GM19328 (cell line): ENCODE measurements around the gene RBBP8.
"Not testable (repeated sequence)": the region's sequence is repeated elsewhere in the genome, so short reads cannot be mapped to it uniquely, and the experiment has no call there.

Experiments
- ATAC-seq: cut with Tn5 transposase; IDR thresholded peaks from one replicate; pipeline ENCODE4 v1.9.1; 2021; ENCODE audit warnings: mild to moderate bottlenecking, moderate library complexity; ENCODE audit not compliant: unreplicated experiment

The RBBP8 gene

GRCh38 chr18:22933206-22933965, at the start of gene RBBP8:
RBBP8 (plus strand) TSS chr18:22933328; CDS start chr18:22936852, 3,524 bp downstream.
- ATAC-seq: peak; percentile 74

- ATAC-seq: no peak
These were observed 49.3 kb upstream of the RBBP8 start for GRCh38 chr18:22883827-22884226.

- ATAC-seq: not testable (repeated sequence)
These were observed 47.4 kb upstream of the RBBP8 start for GRCh38 chr18:22885694-22886093.

GRCh38 chr18:22899421-22899820, 33.7 kb upstream of the RBBP8 start:
- ATAC-seq: no peak

DNA sequence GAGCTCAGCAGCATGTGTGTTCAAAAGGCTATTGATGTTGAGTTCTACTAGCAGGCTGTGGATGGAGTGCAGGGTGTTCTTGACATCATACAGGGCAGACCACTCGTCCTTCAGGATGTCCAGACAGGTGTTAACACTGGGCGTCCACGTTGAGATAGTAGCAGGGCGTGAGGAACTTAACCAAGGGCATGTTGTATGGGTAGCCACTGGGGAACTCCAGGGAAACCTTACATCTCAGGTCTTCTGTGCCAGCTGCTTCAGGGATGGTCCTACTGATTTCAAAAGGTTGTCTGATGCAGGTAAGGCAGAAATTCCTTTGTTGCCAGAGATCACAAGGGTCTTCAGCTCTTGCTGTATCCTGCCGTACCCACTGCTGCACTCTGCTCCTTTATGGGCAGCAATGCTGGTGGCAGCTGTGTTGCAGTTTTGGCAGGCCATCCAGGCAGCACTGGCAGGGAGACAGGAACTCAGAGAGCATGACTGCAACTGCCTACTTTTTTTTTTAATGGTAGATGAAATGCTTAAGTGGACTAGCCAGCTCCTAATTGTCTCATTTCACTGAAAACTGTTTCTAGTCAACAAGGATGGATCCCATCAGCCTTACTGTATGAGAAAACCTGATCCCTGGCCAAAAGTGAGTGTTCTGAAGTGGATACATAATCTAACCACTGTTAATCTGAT, 32.4 kb upstream of the RBBP8 start:
- ATAC-seq: no peak

DNA sequence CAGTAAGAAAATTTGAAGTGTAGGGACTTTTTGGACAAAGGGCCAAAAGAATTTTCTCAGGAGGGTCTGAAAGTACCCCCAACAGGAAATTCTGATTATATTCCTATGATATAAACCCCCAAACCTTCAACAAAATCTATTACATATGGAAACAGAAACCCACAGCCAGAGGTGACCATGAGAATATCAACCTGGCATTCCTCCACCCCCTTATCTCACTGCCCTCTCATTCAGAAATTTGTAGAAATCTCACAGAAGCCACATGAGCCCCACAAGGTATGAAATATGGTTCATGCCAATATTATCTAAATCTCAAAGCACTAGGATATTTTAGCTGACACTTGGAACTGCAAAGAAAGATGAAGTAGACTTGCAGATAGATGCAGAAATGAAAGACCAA, 31.0 kb upstream of the RBBP8 start:
- ATAC-seq: no peak

- ATAC-seq: not testable (repeated sequence)
These were observed 29.9 kb upstream of the RBBP8 start for GRCh38 chr18:22903248-22903647.

GRCh38 chr18:22912149-22912548, 21.0 kb upstream of the RBBP8 start:
- ATAC-seq: no peak

- ATAC-seq: no peak
These were observed 20.3 kb upstream of the RBBP8 start for GRCh38 chr18:22912835-22913234.

- ATAC-seq: no peak
These were observed 19.3 kb upstream of the RBBP8 start for GRCh38 chr18:22913861-22914260.

GRCh38 chr18:22914633-22915032, 18.5 kb upstream of the RBBP8 start:
- ATAC-seq: no peak

- no peak for ATAC-seq
These were observed 17.8 kb upstream of the RBBP8 start for GRCh38 chr18:22915337-22915736.

- no peak for ATAC-seq
These were observed 11.4 kb upstream of the RBBP8 start for GRCh38 chr18:22921772-22922171.

GRCh38 chr18:22924589-22924988, 8.5 kb upstream of the RBBP8 start:
- no peak for ATAC-seq

DNA sequence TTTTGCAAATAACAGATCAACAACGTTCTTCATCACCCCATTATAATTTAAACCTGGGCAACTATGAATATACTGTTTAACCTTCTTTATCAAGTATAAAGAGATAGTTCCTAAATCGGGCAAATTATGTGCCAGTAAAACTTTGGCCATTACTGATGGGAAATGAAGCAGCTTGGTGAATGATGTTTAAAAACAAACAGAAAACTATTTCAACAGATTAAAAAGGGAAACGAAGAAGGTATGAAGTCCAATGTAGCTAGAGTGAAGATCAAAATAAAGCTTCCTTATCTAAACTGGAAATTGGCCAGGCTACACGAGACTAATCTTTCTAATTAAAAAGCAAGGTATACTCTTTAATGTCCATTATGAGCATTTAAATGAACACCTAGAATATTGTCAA, 6.7 kb upstream of the RBBP8 start:
- ATAC-seq: no peak

GRCh38 chr18:22928339-22928738, 4.8 kb upstream of the RBBP8 start:
- ATAC-seq: no peak

DNA sequence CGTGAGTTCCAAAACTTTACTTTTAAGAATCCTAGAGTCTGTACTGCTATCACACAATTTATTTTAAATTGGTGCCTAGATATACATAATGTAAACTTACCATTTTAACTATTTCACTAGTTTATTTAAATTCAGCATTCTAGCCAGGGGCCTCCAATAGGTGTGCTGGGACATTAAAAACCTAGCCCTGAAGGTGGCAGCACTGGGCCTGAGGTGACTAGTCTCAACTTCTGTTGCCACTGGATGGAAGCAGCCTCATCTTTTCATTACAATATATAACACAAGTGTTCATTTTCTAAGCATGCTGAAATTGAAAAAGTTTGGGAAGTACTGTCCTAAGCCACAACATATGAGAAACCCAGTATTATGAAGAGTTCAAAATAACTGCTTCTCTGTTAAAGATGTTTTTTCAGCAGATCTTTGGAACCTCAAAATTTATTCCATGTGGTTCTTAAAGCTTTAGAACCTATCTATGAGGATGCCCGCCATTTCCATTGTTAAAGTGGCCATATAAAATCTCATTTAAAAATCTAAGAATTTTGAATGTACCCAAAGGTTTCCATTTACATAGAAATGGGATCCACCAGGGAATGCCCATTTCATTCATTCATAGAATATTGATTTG, 2.9 kb upstream of the RBBP8 start:
- no peak for ATAC-seq

GRCh38 chr18:22932885-22933205, 283 bp upstream of the RBBP8 start:
- ATAC-seq: peak; percentile 20

GRCh38 chr18:22933966-22934423, 867 bp downstream of the RBBP8 start:
- peak; percentile 14 for ATAC-seq

GRCh38 chr18:22934789-22935188, 1.7 kb downstream of the RBBP8 start:
- no peak for ATAC-seq

GRCh38 chr18:22935431-22935830, 2.3 kb downstream of the RBBP8 start:
- no peak for ATAC-seq

DNA sequence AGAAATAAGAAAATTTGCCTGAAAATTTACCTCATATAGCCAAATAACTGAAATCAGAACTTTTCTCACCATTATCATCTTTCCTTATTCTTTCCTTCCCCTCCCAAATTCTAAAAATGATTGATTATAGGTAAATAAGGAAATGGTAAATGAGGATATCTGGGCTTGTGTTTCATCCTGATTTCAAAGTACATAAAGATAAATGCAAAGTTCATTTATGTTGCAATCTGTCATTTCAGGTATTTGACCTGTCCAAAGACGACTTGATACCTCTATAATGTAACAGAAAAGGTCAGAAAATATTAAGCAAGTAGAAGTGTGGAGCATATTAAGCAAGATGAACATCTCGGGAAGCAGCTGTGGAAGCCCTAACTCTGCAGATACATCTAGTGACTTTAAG, 3.4 kb downstream of the RBBP8 start:
- no peak for ATAC-seq
